Measurements from ENCODE around the gene LRRC27. TPM values are rescaled to one million over a fixed set of nuclear protein-coding genes. Genes with fewer than 3 reads are reported as not detected.

Gene LRRC27
- total and polyA plus RNA-seq, 12 donors, result 6.5 to 17.6 (median 9.9) TPM

GRCh38 chr10:132366006-132366405 is 34.0 kb downstream of the LRRC27 start:
- H3K27me3 ChIP-seq, result no peaks in the 10 kb centered on the region
- TF ChIP-seq, protein P1, sequence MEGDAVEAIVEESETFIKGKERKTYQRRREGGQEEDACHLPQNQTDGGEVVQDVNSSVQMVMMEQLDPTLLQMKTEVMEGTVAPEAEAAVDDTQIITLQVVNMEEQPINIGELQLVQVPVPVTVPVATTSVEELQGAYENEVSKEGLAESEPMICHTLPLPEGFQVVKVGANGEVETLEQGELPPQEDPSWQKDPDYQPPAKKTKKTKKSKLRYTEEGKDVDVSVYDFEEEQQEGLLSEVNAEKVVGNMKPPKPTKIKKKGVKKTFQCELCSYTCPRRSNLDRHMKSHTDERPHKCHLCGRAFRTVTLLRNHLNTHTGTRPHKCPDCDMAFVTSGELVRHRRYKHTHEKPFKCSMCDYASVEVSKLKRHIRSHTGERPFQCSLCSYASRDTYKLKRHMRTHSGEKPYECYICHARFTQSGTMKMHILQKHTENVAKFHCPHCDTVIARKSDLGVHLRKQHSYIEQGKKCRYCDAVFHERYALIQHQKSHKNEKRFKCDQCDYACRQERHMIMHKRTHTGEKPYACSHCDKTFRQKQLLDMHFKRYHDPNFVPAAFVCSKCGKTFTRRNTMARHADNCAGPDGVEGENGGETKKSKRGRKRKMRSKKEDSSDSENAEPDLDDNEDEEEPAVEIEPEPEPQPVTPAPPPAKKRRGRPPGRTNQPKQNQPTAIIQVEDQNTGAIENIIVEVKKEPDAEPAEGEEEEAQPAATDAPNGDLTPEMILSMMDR (IDR thresholded peaks at IDR 0.05), result no peak
- TF ChIP-seq POLR2A (IDR thresholded peaks at IDR 0.05), result no peak
- no peaks in the 10 kb centered on the region for H3K4me1 ChIP-seq (replicated peaks in 1 of 2)
- intact Hi-C loops (cut with DNase I), result no loop called here
- H3K9me3 ChIP-seq (replicated peaks in 1 of 3), result no peaks in the 10 kb centered on the region
- no peak overlapping the region for H3K27ac ChIP-seq
- no peak for DNase-seq
- no peak overlapping the region for H3K4me3 ChIP-seq
- H3K36me3 ChIP-seq (replicated peaks in 1 of 2), result no peaks in the 10 kb centered on the region
- WGBS, 4 donors, result 93 to 100% (median 97%) methylated on average over 6 to 8 of the region's 8 CpGs

DNA sequence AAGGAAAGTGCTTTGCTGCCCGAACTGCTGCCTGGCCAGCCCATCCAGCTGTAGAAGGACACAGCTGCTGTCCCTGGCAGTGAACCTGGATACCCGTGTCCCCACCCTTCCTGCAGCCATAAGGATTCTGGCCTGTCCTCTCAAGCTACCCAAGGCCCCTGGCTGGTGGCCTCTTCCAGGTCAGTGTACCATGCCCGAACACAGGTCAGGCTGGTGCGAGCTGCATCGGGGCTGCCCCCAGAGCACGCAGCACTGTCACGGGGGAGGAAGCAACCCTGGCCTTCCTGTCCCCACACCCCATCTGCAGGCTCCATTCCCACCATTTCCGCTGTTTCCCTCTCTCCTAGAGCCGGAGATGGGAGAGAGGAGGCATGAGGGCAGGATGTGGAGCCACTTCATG is 34.5 kb downstream of the LRRC27 start:
- Histone ChIP-seq H3K4me1 (replicated peaks in 1 of 2) (no peaks in the 10 kb centered on the region), H3K9me3 (replicated peaks in 1 of 3) (no peaks in the 10 kb centered on the region), H3K27ac (no peak overlapping the region), H3K36me3 (replicated peaks in 1 of 2) (no peaks in the 10 kb centered on the region), H3K4me3 (no peak overlapping the region), H3K27me3 (no peaks in the 10 kb centered on the region)
- 83 to 92% (median 85%) methylated on average over 8 to 9 of the region's 9 CpGs for WGBS, 4 donors
- intact Hi-C loops (cut with DNase I), result no loop called here
- no peak for TF ChIP-seq POLR2A (IDR thresholded peaks at IDR 0.05)
- TF ChIP-seq, protein P1 (IDR thresholded peaks at IDR 0.05), result no peak
- DNase-seq, result no peak

DNA sequence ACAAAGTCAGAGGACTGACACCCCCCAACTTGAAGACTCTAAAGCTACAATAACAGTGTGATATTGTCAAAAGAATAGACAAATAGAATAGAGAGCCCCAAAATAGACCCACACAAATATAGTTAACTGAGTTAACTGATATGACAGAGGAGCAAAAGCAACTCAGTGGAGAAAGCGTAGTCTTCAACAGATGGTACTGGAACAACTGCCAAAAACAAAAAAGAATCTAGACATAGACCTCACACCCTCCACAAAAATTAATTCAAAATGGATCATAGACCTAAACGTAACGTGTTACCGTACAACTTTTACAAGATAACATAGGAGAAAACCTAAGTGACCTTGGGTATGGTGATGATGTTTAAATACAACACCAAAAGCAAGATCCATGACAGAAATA is 36.4 kb downstream of the LRRC27 start:
- no peak for DNase-seq
- WGBS, 4 donors, result 73 to 92% (median 90%) methylated on average over 4 of the region's 4 CpGs
- H3K36me3 ChIP-seq (replicated peaks in 1 of 2), result no peaks in the 10 kb centered on the region
- H3K4me3 ChIP-seq, result no peak overlapping the region
- H3K9me3 ChIP-seq (replicated peaks in 1 of 3), result no peaks in the 10 kb centered on the region
- no peaks in the 10 kb centered on the region for H3K4me1 ChIP-seq (replicated peaks in 1 of 2)
- TF ChIP-seq POLR2A (IDR thresholded peaks at IDR 0.05), result no peak
- TF ChIP-seq, protein P1 (IDR thresholded peaks at IDR 0.05), result no peak
- intact Hi-C loops (cut with DNase I), result no loop called here
- no peak overlapping the region for H3K27ac ChIP-seq
- no peaks in the 10 kb centered on the region for H3K27me3 ChIP-seq

DNA sequence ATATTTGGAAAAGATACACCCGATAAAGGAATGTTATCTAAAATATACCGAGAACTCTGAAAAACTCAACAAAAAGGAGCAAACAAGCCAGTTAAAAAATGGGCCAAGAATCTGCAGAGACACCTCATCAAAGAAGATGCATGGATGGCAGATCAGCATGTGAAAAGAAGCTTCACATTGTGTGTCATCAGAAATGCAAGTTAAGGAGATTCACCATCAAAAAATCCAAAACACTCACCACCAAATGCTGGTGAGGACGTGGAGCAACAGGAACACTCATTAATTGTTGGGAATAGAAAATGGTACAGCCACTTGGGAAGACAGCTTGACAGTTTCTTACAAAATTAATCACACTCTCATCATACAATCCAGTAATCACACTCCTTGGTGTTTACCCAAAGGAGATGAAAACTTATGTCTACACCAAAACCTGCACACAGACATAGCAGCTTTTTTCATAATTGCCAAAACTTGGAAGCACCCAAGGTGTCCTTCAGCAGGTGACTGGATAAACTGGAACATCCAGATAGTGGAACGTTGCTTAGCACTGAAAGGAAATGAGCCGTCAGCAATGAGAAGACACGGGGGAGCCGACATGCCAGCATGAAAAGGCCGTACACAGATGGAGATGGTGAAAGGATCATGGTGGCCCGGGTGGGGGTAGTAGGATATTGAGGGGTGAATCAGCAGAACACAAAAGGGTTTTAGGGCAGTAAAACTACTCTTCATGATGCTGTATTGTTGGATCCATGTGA is 37.1 kb downstream of the LRRC27 start:
- DNase-seq, result no peak
- Histone ChIP-seq H3K27ac (no peak overlapping the region), H3K27me3 (no peaks in the 10 kb centered on the region), H3K4me1 (replicated peaks in 1 of 2) (no peaks in the 10 kb centered on the region), H3K36me3 (replicated peaks in 1 of 2) (no peaks in the 10 kb centered on the region), H3K4me3 (no peak overlapping the region), H3K9me3 (replicated peaks in 1 of 3) (no peaks in the 10 kb centered on the region)
- 72 to 87% (median 85%) methylated on average over 9 of the region's 9 CpGs for WGBS, 4 donors
- TF ChIP-seq POLR2A (IDR thresholded peaks at IDR 0.05), result no peak
- TF ChIP-seq, protein P1 (IDR thresholded peaks at IDR 0.05), result no peak
- intact Hi-C loops (cut with DNase I), result no loop called here

Measured in adrenal gland (tissue), 12 donors.